ENCODE results near the gene C3orf49. TPM values are rescaled to one million over a fixed set of nuclear protein-coding genes. Genes with fewer than 3 reads are reported as not detected.

Gene C3orf49
- total RNA-seq, 1 experiment from 2014 or later = not detected

GRCh38 chr3:63814237-63814636, 4.9 kb upstream of the C3orf49 start:
- no peaks in the 10 kb centered on the region for H3K27me3 ChIP-seq (ENCODE audit: insufficient read depth, low read length)
- DNase-seq (ENCODE audit: low read depth, low spot score) (no peak), ATAC-seq (no peak)
- H3K9ac ChIP-seq (ENCODE audit: low read length) = no peak overlapping the region
- no peaks in the 10 kb centered on the region for H3K4me1 ChIP-seq (ENCODE audit: control insufficient read depth in 1 of 2, insufficient read depth in 2 of 2, low read length in 2 of 2)
- H3K36me3 ChIP-seq (ENCODE audit: control insufficient read depth in 1 of 2, insufficient read depth in 2 of 2, low read length in 2 of 2) = no peaks in the 10 kb centered on the region
- intact Hi-C loops (cut with micrococcal nuclease) = loop anchor here (10.0 kb wide), 1 partner anchor 181 kb away; no protein-coding TSS in a partner anchor
- H3K4me3 ChIP-seq (replicated peaks in 1 of 2; ENCODE audit: low read depth in 1 of 2, low read length in 2 of 2) = no peak overlapping the region
- H3K9me3 ChIP-seq (ENCODE audit: control insufficient read depth in 1 of 2, insufficient read depth in 1 of 2, low read depth in 1 of 2, low read length in 2 of 2) = no peaks in the 10 kb centered on the region
- H3K79me2 ChIP-seq (ENCODE audit: insufficient read depth, low read length) = no peaks in the 10 kb centered on the region
- no peak overlapping the region for H3K27ac ChIP-seq (ENCODE audit: low read depth, low read length)
- H4K20me1 ChIP-seq (ENCODE audit: insufficient read depth) = no peaks in the 10 kb centered on the region
- RAD21 ChIA-PET (ENCODE audit: low non-redundant PET in 1 of 2, low total read pairs in 2 of 2, uncharacterized antibody in 2 of 2, unreplicated experiment in 2 of 2) = no interaction called here
- CTCF ChIA-PET = no interaction called here
- H2AFZ ChIP-seq (ENCODE audit: low read depth, low read length, poor library complexity, severe bottlenecking) = no peak overlapping the region
- POLR2A ChIA-PET = no interaction called here
- BruUV-seq (replicated peaks) = no TSS peak
- H3K9me2 ChIP-seq (ENCODE audit: insufficient read depth) = no peaks in the 10 kb centered on the region
- TF ChIP-seq EZH2phosphoT487 (IDR thresholded peaks at IDR 0.05; ENCODE audit: borderline replicate concordance) (no peak), RAD21 (IDR thresholded peaks at IDR 0.05; ENCODE audit: low read depth) (no peak), POLR2AphosphoS5 (IDR thresholded peaks at IDR 0.05; ENCODE audit: low read depth, low read length) (no peak), EZH2 (IDR thresholded peaks at IDR 0.05) (no peak), ATF3 (IDR thresholded peaks at IDR 0.05) (no peak), EGR1 (IDR thresholded peaks at IDR 0.05; ENCODE audit: low read depth) (no peak), JUND (IDR thresholded peaks at IDR 0.05) (no peak), SIN3A (IDR thresholded peaks at IDR 0.05; ENCODE audit: low read depth) (no peak), SRF (IDR thresholded peaks at IDR 0.05; ENCODE audit: low read depth) (no peak), ZNF274 (IDR thresholded peaks at IDR 0.05; ENCODE audit: low read depth, low read length) (no peak), POLR2A (IDR thresholded peaks at IDR 0.05; ENCODE audit: borderline replicate concordance, extremely low read depth, insufficient read depth, insufficient read length) (no peak)
- TF ChIP-seq, protein P1, sequence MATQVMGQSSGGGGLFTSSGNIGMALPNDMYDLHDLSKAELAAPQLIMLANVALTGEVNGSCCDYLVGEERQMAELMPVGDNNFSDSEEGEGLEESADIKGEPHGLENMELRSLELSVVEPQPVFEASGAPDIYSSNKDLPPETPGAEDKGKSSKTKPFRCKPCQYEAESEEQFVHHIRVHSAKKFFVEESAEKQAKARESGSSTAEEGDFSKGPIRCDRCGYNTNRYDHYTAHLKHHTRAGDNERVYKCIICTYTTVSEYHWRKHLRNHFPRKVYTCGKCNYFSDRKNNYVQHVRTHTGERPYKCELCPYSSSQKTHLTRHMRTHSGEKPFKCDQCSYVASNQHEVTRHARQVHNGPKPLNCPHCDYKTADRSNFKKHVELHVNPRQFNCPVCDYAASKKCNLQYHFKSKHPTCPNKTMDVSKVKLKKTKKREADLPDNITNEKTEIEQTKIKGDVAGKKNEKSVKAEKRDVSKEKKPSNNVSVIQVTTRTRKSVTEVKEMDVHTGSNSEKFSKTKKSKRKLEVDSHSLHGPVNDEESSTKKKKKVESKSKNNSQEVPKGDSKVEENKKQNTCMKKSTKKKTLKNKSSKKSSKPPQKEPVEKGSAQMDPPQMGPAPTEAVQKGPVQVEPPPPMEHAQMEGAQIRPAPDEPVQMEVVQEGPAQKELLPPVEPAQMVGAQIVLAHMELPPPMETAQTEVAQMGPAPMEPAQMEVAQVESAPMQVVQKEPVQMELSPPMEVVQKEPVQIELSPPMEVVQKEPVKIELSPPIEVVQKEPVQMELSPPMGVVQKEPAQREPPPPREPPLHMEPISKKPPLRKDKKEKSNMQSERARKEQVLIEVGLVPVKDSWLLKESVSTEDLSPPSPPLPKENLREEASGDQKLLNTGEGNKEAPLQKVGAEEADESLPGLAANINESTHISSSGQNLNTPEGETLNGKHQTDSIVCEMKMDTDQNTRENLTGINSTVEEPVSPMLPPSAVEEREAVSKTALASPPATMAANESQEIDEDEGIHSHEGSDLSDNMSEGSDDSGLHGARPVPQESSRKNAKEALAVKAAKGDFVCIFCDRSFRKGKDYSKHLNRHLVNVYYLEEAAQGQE (IDR thresholded peaks at IDR 0.05; ENCODE audit: low read depth) = no peak
- no peak overlapping the region for H3K4me2 ChIP-seq (ENCODE audit: low read length)
